Subcutaneous adipose tissue (tissue), 4 donors: Measurements from ENCODE around the gene FREM1. TPM values are rescaled to one million over a fixed set of nuclear protein-coding genes. Genes with fewer than 3 reads are reported as not detected.

ENCODE experiments used
- total RNA-seq, 4 donors: library from RNA; depleted of rRNA; stranded (reverse); fragments of >200 nt; gene quantifications; one replicate each; pipeline ENCODE4 v1.1.0, GENCODE V29; 2016
- TF ChIP-seq, protein P1 (sequence below): fragments of 450-650 bp; IDR thresholded peaks from one replicate; pipeline ENCODE4 v1.5.1; 2016; ENCODE audit warnings: low read depth, mild to moderate bottlenecking, control low read depth, antibody characterized with exemption, moderate library complexity

FREM1 gene
- total RNA-seq, 4 donors from 2014 or later: 3.2 to 14.5 (median 10.0) TPM

DNA sequence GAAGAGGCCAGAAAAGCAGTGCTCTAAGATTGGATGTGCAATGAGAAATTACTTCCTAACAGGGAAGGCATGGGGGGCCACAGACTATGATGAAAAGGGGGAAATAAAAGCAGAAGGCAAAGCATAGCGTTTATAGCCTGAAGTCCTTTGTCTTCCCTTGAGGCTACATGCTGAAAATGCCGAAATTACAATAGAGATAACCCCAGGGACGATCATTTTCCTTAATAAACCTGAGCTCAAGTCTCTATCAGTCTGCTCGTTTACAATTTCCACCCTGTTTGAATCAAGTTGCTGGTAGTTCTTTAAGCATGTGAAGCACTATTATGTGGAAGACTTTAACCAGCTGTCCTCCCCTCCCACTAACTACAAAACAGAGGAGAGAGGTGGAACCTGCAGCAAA is 60.4 kb downstream of the FREM1 start:
- TF ChIP-seq, protein P1, sequence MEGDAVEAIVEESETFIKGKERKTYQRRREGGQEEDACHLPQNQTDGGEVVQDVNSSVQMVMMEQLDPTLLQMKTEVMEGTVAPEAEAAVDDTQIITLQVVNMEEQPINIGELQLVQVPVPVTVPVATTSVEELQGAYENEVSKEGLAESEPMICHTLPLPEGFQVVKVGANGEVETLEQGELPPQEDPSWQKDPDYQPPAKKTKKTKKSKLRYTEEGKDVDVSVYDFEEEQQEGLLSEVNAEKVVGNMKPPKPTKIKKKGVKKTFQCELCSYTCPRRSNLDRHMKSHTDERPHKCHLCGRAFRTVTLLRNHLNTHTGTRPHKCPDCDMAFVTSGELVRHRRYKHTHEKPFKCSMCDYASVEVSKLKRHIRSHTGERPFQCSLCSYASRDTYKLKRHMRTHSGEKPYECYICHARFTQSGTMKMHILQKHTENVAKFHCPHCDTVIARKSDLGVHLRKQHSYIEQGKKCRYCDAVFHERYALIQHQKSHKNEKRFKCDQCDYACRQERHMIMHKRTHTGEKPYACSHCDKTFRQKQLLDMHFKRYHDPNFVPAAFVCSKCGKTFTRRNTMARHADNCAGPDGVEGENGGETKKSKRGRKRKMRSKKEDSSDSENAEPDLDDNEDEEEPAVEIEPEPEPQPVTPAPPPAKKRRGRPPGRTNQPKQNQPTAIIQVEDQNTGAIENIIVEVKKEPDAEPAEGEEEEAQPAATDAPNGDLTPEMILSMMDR: no peak

DNA sequence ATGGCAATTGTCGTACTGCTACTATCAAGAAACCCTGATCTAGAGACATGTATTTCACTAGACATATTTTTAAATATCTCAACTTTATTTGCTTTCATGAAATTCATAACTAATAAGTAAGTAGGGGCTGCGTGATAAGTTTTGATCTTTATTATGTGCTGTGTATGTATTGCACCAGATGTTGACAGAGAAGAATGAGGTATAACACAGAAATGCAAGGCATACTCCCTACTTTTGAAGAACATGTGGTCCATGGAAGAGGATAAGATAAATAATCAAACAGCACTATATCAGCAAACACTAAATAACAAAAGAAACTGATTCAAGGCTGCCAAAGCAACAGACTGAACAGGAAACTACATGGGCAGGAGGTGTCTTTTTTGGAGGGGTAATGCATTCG is 60.9 kb downstream of the FREM1 start:
- TF ChIP-seq, protein P1: no peak

DNA sequence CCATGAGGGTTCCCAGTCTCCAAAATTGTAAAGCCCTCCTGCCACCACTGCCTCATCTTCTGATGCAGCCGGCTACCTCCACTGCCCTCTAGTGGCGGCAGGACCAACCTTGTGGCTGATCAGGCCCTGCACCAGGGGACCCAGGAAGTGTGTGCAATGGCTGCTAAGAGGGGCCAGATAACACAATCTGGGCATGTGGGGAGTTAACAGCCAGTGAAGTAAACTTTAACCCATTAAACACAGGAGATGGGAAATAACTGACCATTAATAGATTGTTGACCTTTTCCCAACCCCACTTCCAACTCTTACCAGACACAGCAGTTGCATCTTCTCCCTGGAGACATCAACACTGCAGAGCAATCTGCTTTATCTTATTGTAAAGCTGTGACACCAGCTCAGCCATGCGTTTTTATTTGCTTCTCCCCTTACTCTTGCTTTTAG is 63.3 kb downstream of the FREM1 start:
- TF ChIP-seq, protein P1: no peak

DNA sequence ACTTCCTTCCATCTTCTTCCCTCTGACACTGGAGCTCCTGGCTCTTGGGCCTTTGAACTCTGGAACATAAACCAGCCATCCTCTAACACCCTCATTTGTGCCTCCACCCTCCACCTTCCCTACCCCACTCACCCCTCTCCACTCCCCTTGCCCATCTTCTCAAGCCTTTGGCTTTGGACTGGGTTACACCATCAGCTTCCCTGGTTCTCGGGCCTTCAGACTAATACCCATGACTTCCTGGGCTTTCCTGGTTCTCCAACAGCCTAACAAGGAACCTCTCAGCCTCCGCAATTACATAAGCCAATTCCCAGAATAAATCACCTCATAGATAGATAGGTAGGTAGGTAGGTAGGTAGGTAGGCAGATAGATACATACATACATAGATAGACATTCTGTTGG is 67.1 kb downstream of the FREM1 start:
- TF ChIP-seq, protein P1: no peak

DNA sequence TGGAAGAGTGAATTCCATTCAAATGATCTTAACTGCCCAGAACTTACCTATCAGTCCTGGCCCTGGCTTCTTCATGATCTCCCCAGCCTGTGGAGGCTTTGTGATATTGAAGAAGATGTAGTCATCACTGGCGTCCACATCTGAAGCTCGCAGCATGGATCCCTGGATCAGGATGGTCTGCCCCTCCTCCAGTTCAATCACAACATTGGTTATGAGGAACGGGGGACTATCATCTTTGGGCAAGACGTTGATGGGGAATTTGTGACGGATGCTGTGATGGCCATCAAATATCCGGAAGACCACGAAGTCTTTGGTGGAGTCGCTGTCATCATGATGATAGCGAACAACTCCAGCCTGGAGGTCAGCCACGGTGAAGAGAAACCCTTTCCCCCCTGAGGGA is 68.0 kb downstream of the FREM1 start:
- TF ChIP-seq, protein P1: no peak

DNA sequence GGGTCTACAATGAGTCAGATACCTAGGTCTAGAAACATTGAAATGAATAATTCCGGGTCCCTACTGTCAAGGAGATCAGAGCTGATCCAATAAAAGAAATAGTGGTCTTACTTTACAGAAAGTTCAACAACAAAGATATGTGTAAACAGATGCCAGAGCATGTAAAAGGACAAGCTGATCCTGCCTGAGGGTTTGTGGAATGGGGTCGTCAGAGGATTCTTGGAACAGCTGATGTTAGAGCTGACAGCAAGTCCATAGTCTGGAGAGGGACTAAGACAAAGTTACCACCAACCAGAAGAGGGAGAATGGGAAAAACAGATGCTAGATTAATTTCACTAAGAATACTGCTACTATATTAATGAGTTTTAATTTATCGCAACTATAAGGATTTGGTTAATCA is 71.5 kb downstream of the FREM1 start:
- TF ChIP-seq, protein P1: no peak

DNA sequence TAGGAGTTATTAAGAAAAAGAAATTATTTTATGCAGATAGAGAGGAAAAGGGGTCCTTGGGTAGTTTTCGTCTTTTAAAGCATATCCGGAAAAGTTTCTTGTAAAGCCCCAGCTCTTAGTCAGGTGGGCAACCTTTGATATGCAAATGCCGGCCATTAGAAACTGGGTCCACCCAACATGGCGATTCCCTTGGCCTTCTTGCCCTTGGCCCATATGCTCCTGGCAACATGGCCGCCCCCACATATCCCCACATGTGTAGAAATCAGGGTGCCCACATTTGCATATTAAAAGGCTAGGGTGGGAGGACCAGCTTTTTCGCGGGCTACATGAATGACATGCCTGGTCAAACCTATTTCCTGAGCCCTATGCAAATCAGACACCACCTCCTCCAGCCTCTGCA is 73.3 kb downstream of the FREM1 start:
- TF ChIP-seq, protein P1: no peak
